Left lung (tissue), 10 donors: Measurements from ENCODE around the gene GNPTG. TPM values are rescaled to one million over a fixed set of nuclear protein-coding genes. Genes with fewer than 3 reads are reported as not detected.

ENCODE experiments used
- ATAC-seq: fragments of 200-7000 bp; cut with Tn5 transposase; one replicate; pipeline ENCODE4 v1.9.1; 2020; ENCODE audit warnings: moderate library complexity
- DNase-seq, 4 donors: peaks; one replicate each; pipeline ENCODE4 v3.0.0-alpha.2; 2013 to 2020
- H3K27ac ChIP-seq, 2 donors: fragments of 200-600 bp; sonication (generic) in 1 of 2; one replicate each; pipeline versions ENCODE4 v1.5.0 to v1.8.0; 2020 to 2021
- H3K27me3 ChIP-seq, 2 donors: fragments of 200-600 bp; sonication (generic) in 1 of 2; one replicate each; pipeline versions ENCODE4 v1.5.0 to v1.8.0; 2020 to 2021
- H3K36me3 ChIP-seq, 2 donors: fragments of 200-600 bp; sonication (generic) in 1 of 2; one replicate each; pipeline versions ENCODE4 v1.5.0 to v1.8.0; 2020 to 2021
- H3K4me1 ChIP-seq, 2 donors: fragments of 200-600 bp; one replicate each; pipeline ENCODE4 v1.8.0; 2021
- H3K4me3 ChIP-seq, 2 donors: fragments of 200-600 bp; sonication (generic) in 1 of 2; one replicate each; pipeline versions ENCODE4 v1.5.0 to v1.8.0; 2020 to 2021; ENCODE audit warnings: mild to moderate bottlenecking in 1 of 2
- H3K9me3 ChIP-seq, 2 donors: fragments of 200-600 bp; sonication (generic) in 1 of 2; one replicate each; pipeline versions ENCODE4 v1.5.0 to v1.8.0; 2020 to 2021
- intact Hi-C, 2 donors: fragments of 100-400 bp; cut with DNase I; formaldehyde crosslinking; loops; one replicate each; pipeline versions ENCODE4 v1.11.2 to v1.14.2; 2022
- polyA plus RNA-seq, 6 donors: library from polyadenylated mRNA; unstranded; fragments of 120-200 nt; gene quantifications; one replicate each; pipeline ENCODE4 v1.2.1, GENCODE V29; 2013; ENCODE audit not compliant: insufficient read length in 6 of 6
- total RNA-seq, 2 donors: library from RNA; stranded (reverse); fragmentation: NEBNext Ultra II Directional; extraction: Animal tissue kit (Norgen Biotek cat#: 25700); gene quantifications; one replicate each; pipeline ENCODE4 v1.2.1, GENCODE V29; 2021
- TF ChIP-seq, protein P1 (sequence below), 2 donors: fragments of 200-600 bp; sonication (generic) in 1 of 2; IDR thresholded peaks; one replicate each; pipeline versions ENCODE4 v1.5.0 to v1.8.0; 2021; ENCODE audit warnings: antibody characterized with exemption in 2 of 2
- donor health status: DM: no; HTN: yes; CAD: no.
- donor health status: DM: no; HTN: no; CAD: no.

GNPTG gene
- total and polyA plus RNA-seq, 8 donors = 32.0 to 97.4 (median 49.4) TPM

DNA sequence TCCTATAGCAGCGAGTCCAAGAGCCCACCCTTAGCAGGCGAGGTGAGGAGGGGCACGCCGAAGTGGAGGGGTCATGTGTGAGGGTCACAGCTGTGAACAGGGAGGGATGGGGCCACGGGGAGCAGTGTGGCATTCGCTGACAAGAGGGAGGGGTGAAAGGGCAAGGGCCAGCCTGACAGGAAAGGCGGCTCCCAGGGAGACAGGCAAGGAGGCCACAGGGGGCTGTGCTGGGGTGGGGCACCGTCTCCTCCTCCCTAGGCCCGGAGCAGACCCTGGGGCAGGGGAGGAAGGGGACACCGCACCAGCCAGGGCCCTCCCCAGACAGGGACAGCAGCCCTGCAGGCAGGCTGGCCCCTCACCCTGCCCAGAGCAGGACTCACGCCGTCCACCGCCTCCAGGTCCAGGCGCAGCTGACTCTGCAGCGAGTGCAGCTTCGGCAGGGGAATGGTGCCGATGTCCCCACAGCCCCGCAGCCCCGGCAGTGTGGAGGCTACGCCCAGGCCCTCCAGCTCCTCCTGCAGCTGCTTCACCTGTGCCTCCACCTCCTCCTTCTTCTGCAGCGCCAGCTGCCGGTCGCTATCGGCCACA is 15.1 kb downstream of the GNPTG start:
- no peak for ATAC-seq
- peak in 1 of 4 donors; percentile 69 for DNase-seq
- Histone ChIP-seq H3K4me3 (no peak overlapping the region), H3K27me3 (no peaks in the 10 kb centered on the region), H3K9me3 (no peaks in the 10 kb centered on the region), H3K36me3 (peaks cover 0 to 89% of the 10 kb centered on the region in 2 donors), H3K4me1 (no peaks in the 10 kb centered on the region), H3K27ac (no peak overlapping the region)
- TF ChIP-seq, protein P1, sequence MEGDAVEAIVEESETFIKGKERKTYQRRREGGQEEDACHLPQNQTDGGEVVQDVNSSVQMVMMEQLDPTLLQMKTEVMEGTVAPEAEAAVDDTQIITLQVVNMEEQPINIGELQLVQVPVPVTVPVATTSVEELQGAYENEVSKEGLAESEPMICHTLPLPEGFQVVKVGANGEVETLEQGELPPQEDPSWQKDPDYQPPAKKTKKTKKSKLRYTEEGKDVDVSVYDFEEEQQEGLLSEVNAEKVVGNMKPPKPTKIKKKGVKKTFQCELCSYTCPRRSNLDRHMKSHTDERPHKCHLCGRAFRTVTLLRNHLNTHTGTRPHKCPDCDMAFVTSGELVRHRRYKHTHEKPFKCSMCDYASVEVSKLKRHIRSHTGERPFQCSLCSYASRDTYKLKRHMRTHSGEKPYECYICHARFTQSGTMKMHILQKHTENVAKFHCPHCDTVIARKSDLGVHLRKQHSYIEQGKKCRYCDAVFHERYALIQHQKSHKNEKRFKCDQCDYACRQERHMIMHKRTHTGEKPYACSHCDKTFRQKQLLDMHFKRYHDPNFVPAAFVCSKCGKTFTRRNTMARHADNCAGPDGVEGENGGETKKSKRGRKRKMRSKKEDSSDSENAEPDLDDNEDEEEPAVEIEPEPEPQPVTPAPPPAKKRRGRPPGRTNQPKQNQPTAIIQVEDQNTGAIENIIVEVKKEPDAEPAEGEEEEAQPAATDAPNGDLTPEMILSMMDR (IDR thresholded peaks at IDR 0.05) = no peak
- intact Hi-C loops = no loop called here

DNA sequence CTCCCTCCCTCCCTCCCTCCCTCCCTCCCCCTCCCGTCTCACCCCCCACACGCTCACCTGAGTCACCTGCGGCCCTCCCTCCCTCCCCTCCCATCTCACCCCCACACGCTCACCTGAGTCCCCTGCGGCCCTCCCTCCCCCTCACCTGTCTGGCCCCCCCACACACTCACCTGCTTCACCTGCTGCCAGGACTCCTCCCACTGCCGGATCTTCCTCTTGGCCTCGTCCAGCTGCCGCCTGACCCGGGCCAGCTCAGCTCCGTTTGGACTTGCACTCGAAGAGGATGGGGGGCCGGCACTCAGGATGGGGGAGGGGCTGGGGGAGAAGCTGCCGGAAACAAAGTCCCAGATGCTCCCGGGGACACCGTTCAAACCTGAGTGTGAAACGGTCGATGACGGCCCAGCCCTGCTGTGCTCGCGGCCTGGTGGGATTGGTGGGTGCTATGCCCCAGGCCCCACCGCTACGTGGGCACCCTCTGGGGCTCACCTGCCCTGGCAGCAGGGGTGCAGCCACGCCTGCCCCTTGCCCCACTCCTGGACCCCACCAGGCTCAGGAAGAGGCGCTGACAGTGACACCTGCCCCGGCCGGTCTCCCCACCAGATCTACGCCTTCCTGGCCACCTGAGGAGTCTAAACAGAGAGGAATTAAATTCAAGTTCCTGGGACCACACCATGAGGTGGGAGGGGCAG is 15.9 kb downstream of the GNPTG start:
- no peak for ATAC-seq
- TF ChIP-seq, protein P1 (IDR thresholded peaks at IDR 0.05) = no peak
- H3K9me3 ChIP-seq = no peaks in the 10 kb centered on the region
- H3K27ac ChIP-seq = no peak overlapping the region
- DNase-seq = peak in 1 of 4 donors; percentile 56
- H3K36me3 ChIP-seq = peaks cover 0 to 86% of the 10 kb centered on the region in 2 donors
- no peaks in the 10 kb centered on the region for H3K27me3 ChIP-seq
- no peak overlapping the region for H3K4me3 ChIP-seq
- H3K4me1 ChIP-seq = no peaks in the 10 kb centered on the region
- intact Hi-C loops = no loop called here

DNA sequence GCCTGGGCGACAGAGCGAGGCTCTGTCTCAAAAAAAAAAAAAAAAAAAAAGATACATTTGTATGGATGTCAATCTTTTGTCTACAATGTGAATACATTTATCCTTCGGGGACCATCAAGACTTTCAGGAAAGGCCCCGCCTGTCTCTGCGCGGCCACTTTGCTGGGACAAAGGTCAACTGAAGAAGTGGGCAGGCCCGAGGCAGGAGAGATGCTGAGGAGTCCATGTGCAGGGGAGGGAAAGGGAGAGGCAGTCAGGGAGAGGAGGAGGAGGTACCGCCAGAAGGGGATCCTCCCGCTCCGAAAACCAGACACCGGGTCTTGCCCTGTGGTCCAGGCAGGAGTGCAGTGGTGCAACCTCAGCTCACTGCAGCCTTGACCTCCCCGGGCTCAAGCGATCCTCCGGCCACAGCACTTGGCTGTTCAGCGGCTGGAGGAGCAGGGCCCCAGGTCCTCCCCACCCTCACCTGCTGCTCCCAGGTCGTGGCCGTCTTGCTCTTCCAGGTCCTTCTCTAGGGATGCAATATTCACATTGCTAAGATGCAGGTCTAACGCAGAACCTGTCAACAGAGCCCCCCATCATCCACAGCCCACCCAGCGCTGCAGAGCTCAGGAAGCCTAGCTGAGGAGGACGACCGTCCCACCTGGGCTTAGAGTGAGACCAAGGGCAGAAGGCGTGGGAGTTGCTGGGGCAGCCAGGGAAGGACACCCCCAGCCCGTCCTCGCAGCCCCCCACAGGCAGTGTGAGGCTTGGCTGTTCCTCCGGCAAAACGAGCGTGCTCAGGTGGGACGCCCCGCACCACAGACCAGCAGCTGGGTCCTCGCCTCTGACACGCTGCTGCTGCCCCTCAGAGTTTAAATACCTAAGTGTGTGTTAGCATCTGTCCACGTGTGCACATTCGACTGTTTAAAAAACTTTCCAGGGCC is 19.6 kb downstream of the GNPTG start:
- Histone ChIP-seq H3K27me3 (no peaks in the 10 kb centered on the region), H3K36me3 (peaks cover 0 to 65% of the 10 kb centered on the region in 2 donors), H3K27ac (no peak overlapping the region), H3K4me1 (no peaks in the 10 kb centered on the region), H3K9me3 (no peaks in the 10 kb centered on the region), H3K4me3 (no peak overlapping the region)
- ATAC-seq = no peak
- TF ChIP-seq, protein P1 (IDR thresholded peaks at IDR 0.05) = no peak
- no peak for DNase-seq
- intact Hi-C loops = no loop called here

DNA sequence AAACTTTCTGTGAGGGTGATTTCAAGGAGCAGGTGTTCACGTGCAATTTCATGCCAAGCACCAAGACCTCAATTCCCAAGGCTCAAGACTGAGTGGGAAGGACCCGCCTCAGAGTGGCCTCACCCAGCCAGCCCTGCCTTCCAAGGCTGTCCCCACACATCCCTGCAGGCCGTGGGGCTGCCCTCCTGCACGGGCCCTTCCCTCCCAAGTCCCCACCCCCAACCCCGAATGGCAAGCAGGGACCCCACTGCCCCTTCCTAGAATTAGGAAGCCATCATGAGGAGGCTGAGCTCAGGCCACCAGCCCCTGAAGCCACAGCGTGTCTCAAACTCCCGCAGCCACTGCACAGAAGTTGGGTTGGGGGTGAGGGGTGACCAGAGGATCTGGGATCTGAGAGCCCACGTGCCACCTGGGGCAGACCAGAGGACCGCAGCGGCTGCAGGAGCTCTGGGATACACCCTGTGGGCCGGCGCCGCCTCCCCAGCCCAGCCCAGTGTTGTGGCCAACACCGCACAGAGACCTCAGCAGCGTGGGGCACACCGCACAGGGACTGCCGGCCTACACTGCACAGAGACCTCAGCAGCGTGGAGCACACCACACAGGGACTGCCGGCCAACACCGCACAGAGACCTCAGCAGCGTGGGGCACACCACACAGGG is 20.7 kb downstream of the GNPTG start:
- no peak for DNase-seq
- no peak overlapping the region for H3K4me3 ChIP-seq
- H3K4me1 ChIP-seq = no peaks in the 10 kb centered on the region
- TF ChIP-seq, protein P1 (IDR thresholded peaks at IDR 0.05) = no peak
- H3K27me3 ChIP-seq = no peaks in the 10 kb centered on the region
- no peak for ATAC-seq
- H3K27ac ChIP-seq = no peak overlapping the region
- peaks cover 0 to 56% of the 10 kb centered on the region in 2 donors for H3K36me3 ChIP-seq
- intact Hi-C loops = no loop called here
- no peaks in the 10 kb centered on the region for H3K9me3 ChIP-seq
